GM23338 (cell line): ENCODE measurements around the gene DDX49. TPM values are rescaled to one million over a fixed set of nuclear protein-coding genes. Genes with fewer than 3 reads are reported as not detected.

Source experiments
- ATAC-seq: fragments of 200-7000 bp; cut with Tn5 transposase; 3 replicates; pipeline ENCODE4 v1.9.1; 2020
- DNase-seq: peaks from one replicate; pipeline ENCODE4 v3.0.0-alpha.2; 2015; ENCODE audit warnings: low spot score
- H2AFZ ChIP-seq: fragments of 200-600 bp; sonication (generic); 2 replicates; pipeline ENCODE4 v1.8.0; 2016; ENCODE audit warnings: antibody characterized with exemption, mild to moderate bottlenecking, moderate library complexity
- H3F3A ChIP-seq: fragments of 200-600 bp; sonication (generic); replicated peaks from 2 replicates; pipeline ENCODE4 v1.8.0; 2017; ENCODE audit warnings: antibody characterized with exemption, mixed run types, low read depth
- H3K27ac ChIP-seq: fragments of 200-600 bp; sonication (generic); 2 replicates; pipeline ENCODE4 v1.6.1; 2016; ENCODE audit warnings: low read depth
- H3K27me3 ChIP-seq: fragments of 200-600 bp; sonication (generic); 2 replicates; pipeline ENCODE4 v1.8.0; 2016; ENCODE audit warnings: mild to moderate bottlenecking, mixed run types, moderate library complexity; ENCODE audit not compliant: insufficient read depth
- H3K36me3 ChIP-seq: fragments of 200-600 bp; sonication (generic); 2 replicates; pipeline ENCODE4 v1.8.0; 2016; ENCODE audit warnings: mild to moderate bottlenecking; ENCODE audit not compliant: insufficient read depth
- H3K4me1 ChIP-seq: fragments of 200-600 bp; sonication (generic); 2 replicates; pipeline ENCODE4 v1.8.0; 2016; ENCODE audit warnings: mild to moderate bottlenecking, moderate library complexity; ENCODE audit not compliant: insufficient read depth
- H3K4me2 ChIP-seq: fragments of 200-600 bp; sonication (generic); 2 replicates; pipeline ENCODE4 v1.7.1; 2017; ENCODE audit warnings: mixed run types
- H3K4me3 ChIP-seq: fragments of 200-600 bp; sonication (generic); 2 replicates; pipeline ENCODE4 v1.6.1; 2016; ENCODE audit warnings: mixed run types
- H3K79me2 ChIP-seq: fragments of 200-600 bp; sonication (generic); replicated peaks from 2 replicates; pipeline ENCODE4 v1.8.0; 2017; ENCODE audit warnings: mild to moderate bottlenecking; ENCODE audit not compliant: insufficient read depth
- H3K9me2 ChIP-seq: fragments of 200-600 bp; sonication (generic); 2 replicates; pipeline ENCODE4 v1.8.0; 2017; ENCODE audit not compliant: insufficient read depth
- H4K20me1 ChIP-seq: fragments of 200-600 bp; sonication (generic); replicated peaks from 2 replicates; pipeline ENCODE4 v1.8.0; 2017; ENCODE audit warnings: mild to moderate bottlenecking; ENCODE audit not compliant: insufficient read depth
- H3K27ac Mint-ChIP-seq: 2 replicates; pipeline ENCODE4 v1.8.0; 2020; ENCODE audit warnings: inconsistent platforms, mild to moderate bottlenecking, moderate library complexity, mixed read lengths
- H3K27me3 Mint-ChIP-seq: 3 replicates; pipeline ENCODE4 v1.8.0; 2022; ENCODE audit warnings: low read depth, mild to moderate bottlenecking, moderate library complexity, mixed read lengths, inconsistent platforms; ENCODE audit not compliant: insufficient read depth, poor library complexity
- H3K36me3 Mint-ChIP-seq: 3 replicates; pipeline ENCODE4 v1.8.0; 2021; ENCODE audit warnings: low read depth, mild to moderate bottlenecking, inconsistent platforms, moderate library complexity, mixed read lengths
- H3K4me1 Mint-ChIP-seq: 3 replicates; pipeline ENCODE4 v1.8.0; 2020; ENCODE audit warnings: mild to moderate bottlenecking, inconsistent platforms, mixed read lengths
- H3K4me3 Mint-ChIP-seq: 3 replicates; pipeline ENCODE4 v1.8.0; 2021; ENCODE audit warnings: moderate library complexity, mild to moderate bottlenecking, inconsistent platforms, mixed read lengths
- H3K9me3 Mint-ChIP-seq: 3 replicates; pipeline ENCODE4 v1.8.0; 2020; ENCODE audit warnings: moderate library complexity, mild to moderate bottlenecking, inconsistent platforms, mixed read lengths
- CREB1 ChIP-seq: fragments of 250-450 bp; sonication (Bioruptor Pico); IDR thresholded peaks from 2 replicates; pipeline ENCODE4 v1.5.0; 2020; ENCODE audit warnings: low read depth, mild to moderate bottlenecking, moderate library complexity
- EZH2 ChIP-seq: fragments of 200-600 bp; sonication (generic); IDR thresholded peaks from one replicate; pipeline ENCODE4 v1.8.0; 2017; ENCODE audit warnings: antibody characterized with exemption, mild to moderate bottlenecking, low read depth; ENCODE audit not compliant: unreplicated experiment
- EZH2phosphoT487 ChIP-seq: fragments of 200-600 bp; sonication (generic); IDR thresholded peaks from one replicate; pipeline ENCODE4 v1.8.1; 2018; ENCODE audit warnings: antibody characterized with exemption; ENCODE audit not compliant: unreplicated experiment
- NANOG ChIP-seq: IDR thresholded peaks from 2 replicates; pipeline ENCODE4 v1.6.1; 2016; ENCODE audit warnings: antibody characterized with exemption, borderline replicate concordance
- STAT1 ChIP-seq: IDR thresholded peaks from one replicate; pipeline ENCODE4 v1.6.1; 2016; ENCODE audit warnings: antibody characterized with exemption; ENCODE audit not compliant: unreplicated experiment
- ZNF114 ChIP-seq: fragments of 250-450 bp; sonication (Bioruptor Pico); IDR thresholded peaks from 2 replicates; pipeline ENCODE4 v1.5.0; 2020; ENCODE audit warnings: mild to moderate bottlenecking, moderate library complexity
- ZNF331 ChIP-seq: fragments of 250-450 bp; sonication (Bioruptor Pico); IDR thresholded peaks from 2 replicates; pipeline ENCODE4 v1.5.0; 2020; ENCODE audit warnings: low read depth, mild to moderate bottlenecking, moderate library complexity
- polyA plus RNA-seq: library from polyadenylated mRNA; unstranded; fragments of >200 nt; fragmentation: Nextera tagmentation; extraction: Ambion mirVana; gene quantifications from 2 replicates; pipeline ENCODE4 v1.2.1, GENCODE V29; 2016
- total RNA-seq: library from RNA; depleted of rRNA; stranded (reverse); fragments of >200 nt; shearing (Covaris generic); gene quantifications from 2 replicates; pipeline ENCODE4 v1.2.3, GENCODE V29; 2014
- TF ChIP-seq, protein P1 (sequence below): IDR thresholded peaks from 2 replicates; pipeline ENCODE4 v1.6.1; 2016; ENCODE audit warnings: antibody characterized with exemption
- TF ChIP-seq, protein P2 (sequence below), 2 experiments: fragments of 200-600 bp in 1 of 2; sonication (generic) in 1 of 2; conservative IDR thresholded peaks; 2 replicates each; pipeline versions ENCODE4 v1.5.1 to v1.6.1; 2016 to 2017; ENCODE audit warnings: antibody characterized with exemption in 2 of 2, low read depth in 2 of 2, mild to moderate bottlenecking in 2 of 2, moderate library complexity in 1 of 2
- TF ChIP-seq, protein P3 (sequence below): fragments of 250-450 bp; sonication (Bioruptor Pico); IDR thresholded peaks from 2 replicates; pipeline ENCODE4 v1.5.0; 2020; ENCODE audit warnings: mild to moderate bottlenecking, moderate library complexity

The DDX49 gene
- total and polyA plus RNA-seq, 2 experiments from 2014 or later = 40.2 to 75.3 TPM

DNA sequence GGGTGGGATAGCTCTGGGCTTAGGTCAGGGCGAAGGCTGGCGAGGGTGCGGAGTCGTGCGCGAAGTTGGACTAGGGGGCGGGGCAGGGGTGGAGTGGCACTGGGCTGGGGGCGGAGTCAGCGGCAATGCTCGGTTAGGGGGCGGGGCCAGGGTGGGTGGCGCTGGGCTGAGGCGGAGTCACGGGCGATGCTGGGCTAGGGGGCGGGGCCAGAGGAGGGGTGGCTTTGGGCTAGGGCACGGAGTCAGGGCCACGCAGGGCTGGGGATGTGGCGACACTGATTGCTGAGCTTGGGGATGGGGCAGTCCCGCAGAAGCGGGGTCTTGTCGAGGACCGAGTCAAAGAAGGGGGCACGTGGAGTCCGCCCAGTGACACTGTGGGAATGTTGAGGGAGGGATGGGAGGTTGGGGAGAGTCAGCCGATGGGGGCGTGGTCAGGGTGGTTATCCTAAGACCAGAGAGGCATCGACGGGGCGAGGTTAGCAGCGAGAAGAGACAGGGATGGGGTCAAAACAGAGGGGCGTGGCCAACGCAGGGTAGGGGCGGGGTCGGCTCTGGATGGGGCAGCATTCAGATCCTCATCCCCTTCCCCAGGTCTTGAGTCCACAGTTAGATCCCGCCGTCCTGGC is 12.8 kb downstream of the DDX49 start (continued):
- TF ChIP-seq, protein P1, sequence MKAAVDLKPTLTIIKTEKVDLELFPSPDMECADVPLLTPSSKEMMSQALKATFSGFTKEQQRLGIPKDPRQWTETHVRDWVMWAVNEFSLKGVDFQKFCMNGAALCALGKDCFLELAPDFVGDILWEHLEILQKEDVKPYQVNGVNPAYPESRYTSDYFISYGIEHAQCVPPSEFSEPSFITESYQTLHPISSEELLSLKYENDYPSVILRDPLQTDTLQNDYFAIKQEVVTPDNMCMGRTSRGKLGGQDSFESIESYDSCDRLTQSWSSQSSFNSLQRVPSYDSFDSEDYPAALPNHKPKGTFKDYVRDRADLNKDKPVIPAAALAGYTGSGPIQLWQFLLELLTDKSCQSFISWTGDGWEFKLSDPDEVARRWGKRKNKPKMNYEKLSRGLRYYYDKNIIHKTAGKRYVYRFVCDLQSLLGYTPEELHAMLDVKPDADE = no peak
- TF ChIP-seq, protein P2, sequence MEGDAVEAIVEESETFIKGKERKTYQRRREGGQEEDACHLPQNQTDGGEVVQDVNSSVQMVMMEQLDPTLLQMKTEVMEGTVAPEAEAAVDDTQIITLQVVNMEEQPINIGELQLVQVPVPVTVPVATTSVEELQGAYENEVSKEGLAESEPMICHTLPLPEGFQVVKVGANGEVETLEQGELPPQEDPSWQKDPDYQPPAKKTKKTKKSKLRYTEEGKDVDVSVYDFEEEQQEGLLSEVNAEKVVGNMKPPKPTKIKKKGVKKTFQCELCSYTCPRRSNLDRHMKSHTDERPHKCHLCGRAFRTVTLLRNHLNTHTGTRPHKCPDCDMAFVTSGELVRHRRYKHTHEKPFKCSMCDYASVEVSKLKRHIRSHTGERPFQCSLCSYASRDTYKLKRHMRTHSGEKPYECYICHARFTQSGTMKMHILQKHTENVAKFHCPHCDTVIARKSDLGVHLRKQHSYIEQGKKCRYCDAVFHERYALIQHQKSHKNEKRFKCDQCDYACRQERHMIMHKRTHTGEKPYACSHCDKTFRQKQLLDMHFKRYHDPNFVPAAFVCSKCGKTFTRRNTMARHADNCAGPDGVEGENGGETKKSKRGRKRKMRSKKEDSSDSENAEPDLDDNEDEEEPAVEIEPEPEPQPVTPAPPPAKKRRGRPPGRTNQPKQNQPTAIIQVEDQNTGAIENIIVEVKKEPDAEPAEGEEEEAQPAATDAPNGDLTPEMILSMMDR (conservative IDR thresholded peaks at IDR 0.05; ENCODE audit: low read depth in 2 of 2) = no peak
- TF ChIP-seq EZH2 (no peak), STAT1 (no peak), ZNF114 (CRISPR knock-in tag) (no peak)

DNA sequence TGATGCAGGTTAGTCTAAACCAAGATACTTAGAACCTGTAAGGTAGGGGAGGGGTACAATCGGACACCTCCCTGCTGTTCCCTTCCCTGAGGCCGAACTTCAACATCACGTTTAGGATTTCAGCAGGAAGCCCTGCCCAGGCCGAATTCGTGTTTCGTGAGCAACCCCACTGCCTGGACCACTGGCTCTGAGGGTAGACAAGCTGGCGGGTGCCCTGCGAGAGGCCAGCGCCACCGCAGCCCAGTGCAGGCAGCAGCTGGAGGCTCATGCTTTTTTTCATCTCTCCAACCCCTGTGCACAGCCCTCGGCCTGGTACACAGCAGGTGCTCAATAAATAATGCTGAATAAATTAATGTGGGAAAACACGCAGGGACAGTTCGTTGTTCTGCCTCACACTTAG is 13.8 kb downstream of the DDX49 start:
- Histone ChIP-seq H3K4me3 (peak overlapping the region; percentile 69), H4K20me1 (no peaks in the 10 kb centered on the region; the same call in 1 of the 2 replicates), H3K27ac (no peak overlapping the region), H3K27me3 (no peaks in the 10 kb centered on the region), H3K4me2 (peak overlapping the region; percentile 86), H3K9me2 (no peaks in the 10 kb centered on the region), H2AFZ (no peak overlapping the region), H3F3A (peaks cover 4% of the 10 kb centered on the region; the same call in 1 of the 2 replicates), H3K36me3 (no peaks in the 10 kb centered on the region), H3K4me1 (peaks cover 8% of the 10 kb centered on the region; the same call in 1 of the 2 replicates), H3K79me2 (no peaks in the 10 kb centered on the region)
- Mint-ChIP-seq H3K27me3 (peaks cover 15% of the 10 kb centered on the region), H3K36me3 (peaks cover 49% of the 10 kb centered on the region), H3K4me1 (peaks cover 4% of the 10 kb centered on the region), H3K4me3 (peak overlapping the region; percentile 69; the same call in 2 of the 3 replicates), H3K9me3 (no peaks in the 10 kb centered on the region), H3K27ac (no peak overlapping the region)
- DNase-seq (no peak), ATAC-seq (no peak)
- TF ChIP-seq EZH2phosphoT487 = no peak
- TF ChIP-seq ZNF331 (CRISPR knock-in tag) = no peak
- TF ChIP-seq, protein P1 = no peak
- TF ChIP-seq, protein P3, sequence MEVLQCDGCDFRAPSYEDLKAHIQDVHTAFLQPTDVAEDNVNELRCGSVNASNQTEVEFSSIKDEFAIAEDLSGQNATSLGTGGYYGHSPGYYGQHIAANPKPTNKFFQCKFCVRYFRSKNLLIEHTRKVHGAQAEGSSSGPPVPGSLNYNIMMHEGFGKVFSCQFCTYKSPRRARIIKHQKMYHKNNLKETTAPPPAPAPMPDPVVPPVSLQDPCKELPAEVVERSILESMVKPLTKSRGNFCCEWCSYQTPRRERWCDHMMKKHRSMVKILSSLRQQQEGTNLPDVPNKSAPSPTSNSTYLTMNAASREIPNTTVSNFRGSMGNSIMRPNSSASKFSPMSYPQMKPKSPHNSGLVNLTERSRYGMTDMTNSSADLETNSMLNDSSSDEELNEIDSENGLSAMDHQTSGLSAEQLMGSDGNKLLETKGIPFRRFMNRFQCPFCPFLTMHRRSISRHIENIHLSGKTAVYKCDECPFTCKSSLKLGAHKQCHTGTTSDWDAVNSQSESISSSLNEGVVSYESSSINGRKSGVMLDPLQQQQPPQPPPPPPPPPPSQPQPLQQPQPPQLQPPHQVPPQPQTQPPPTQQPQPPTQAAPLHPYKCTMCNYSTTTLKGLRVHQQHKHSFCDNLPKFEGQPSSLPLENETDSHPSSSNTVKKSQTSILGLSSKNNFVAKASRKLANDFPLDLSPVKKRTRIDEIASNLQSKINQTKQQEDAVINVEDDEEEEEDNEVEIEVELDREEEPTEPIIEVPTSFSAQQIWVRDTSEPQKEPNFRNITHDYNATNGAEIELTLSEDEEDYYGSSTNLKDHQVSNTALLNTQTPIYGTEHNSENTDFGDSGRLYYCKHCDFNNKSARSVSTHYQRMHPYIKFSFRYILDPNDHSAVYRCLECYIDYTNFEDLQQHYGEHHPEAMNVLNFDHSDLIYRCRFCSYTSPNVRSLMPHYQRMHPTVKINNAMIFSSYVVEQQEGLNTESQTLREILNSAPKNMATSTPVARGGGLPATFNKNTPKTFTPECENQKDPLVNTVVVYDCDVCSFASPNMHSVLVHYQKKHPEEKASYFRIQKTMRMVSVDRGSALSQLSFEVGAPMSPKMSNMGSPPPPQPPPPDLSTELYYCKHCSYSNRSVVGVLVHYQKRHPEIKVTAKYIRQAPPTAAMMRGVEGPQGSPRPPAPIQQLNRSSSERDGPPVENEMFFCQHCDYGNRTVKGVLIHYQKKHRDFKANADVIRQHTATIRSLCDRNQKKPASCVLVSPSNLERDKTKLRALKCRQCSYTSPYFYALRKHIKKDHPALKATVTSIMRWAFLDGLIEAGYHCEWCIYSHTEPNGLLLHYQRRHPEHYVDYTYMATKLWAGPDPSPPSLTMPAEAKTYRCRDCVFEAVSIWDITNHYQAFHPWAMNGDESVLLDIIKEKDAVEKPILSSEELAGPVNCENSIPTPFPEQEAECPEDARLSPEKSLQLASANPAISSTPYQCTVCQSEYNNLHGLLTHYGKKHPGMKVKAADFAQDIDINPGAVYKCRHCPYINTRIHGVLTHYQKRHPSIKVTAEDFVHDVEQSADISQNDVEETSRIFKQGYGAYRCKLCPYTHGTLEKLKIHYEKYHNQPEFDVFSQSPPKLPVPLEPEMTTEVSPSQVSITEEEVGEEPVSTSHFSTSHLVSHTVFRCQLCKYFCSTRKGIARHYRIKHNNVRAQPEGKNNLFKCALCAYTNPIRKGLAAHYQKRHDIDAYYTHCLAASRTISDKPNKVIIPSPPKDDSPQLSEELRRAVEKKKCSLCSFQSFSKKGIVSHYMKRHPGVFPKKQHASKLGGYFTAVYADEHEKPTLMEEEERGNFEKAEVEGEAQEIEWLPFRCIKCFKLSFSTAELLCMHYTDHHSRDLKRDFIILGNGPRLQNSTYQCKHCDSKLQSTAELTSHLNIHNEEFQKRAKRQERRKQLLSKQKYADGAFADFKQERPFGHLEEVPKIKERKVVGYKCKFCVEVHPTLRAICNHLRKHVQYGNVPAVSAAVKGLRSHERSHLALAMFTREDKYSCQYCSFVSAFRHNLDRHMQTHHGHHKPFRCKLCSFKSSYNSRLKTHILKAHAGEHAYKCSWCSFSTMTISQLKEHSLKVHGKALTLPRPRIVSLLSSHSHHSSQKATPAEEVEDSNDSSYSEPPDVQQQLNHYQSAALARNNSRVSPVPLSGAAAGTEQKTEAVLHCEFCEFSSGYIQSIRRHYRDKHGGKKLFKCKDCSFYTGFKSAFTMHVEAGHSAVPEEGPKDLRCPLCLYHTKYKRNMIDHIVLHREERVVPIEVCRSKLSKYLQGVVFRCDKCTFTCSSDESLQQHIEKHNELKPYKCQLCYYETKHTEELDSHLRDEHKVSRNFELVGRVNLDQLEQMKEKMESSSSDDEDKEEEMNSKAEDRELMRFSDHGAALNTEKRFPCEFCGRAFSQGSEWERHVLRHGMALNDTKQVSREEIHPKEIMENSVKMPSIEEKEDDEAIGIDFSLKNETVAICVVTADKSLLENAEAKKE = no peak
- TF ChIP-seq ZNF114 (CRISPR knock-in tag) = no peak
- TF ChIP-seq NANOG = no peak
- no peak for TF ChIP-seq CREB1
- no peak for TF ChIP-seq STAT1
